ENCODE measurements around the gene CSRP3. TPM values are rescaled to one million over a fixed set of nuclear protein-coding genes. Genes with fewer than 3 reads are reported as not detected.

The CSRP3 gene
- total RNA-seq, 4 donors from 2014 or later: not detected

GRCh38 chr11:19185516-19186052, 16.2 kb downstream of the CSRP3 start:
- Histone ChIP-seq H3K9me3 (no peaks in the 10 kb centered on the region), H3K4me3 (no peak overlapping the region), H3K4me1 (no peaks in the 10 kb centered on the region), H3K27me3 (no peaks in the 10 kb centered on the region), H3K27ac (no peak overlapping the region), H3K36me3 (no peaks in the 10 kb centered on the region)
- TF ChIP-seq POLR2A (IDR thresholded peaks at IDR 0.05): no peak
- no peak for TF ChIP-seq CTCF (IDR thresholded peaks at IDR 0.05)
- intact Hi-C loops (cut with DNase I; ENCODE audit: low total_unique reads): no loop called here
- no peak for DNase-seq

- Histone ChIP-seq H3K4me3 (no peak overlapping the region), H3K36me3 (no peaks in the 10 kb centered on the region), H3K27ac (no peak overlapping the region), H3K27me3 (no peaks in the 10 kb centered on the region), H3K4me1 (no peaks in the 10 kb centered on the region), H3K9me3 (no peaks in the 10 kb centered on the region)
- DNase-seq: no peak
- intact Hi-C loops (cut with DNase I; ENCODE audit: low total_unique reads): no loop called here
- no peak for TF ChIP-seq CTCF (IDR thresholded peaks at IDR 0.05)
- TF ChIP-seq POLR2A (IDR thresholded peaks at IDR 0.05): no peak
Observed at GRCh38 chr11:19185036-19185435, 16.7 kb downstream of the CSRP3 start.

GRCh38 chr11:19183646-19184045, 18.1 kb downstream of the CSRP3 start:
- Histone ChIP-seq H3K4me3 (no peak overlapping the region), H3K4me1 (no peaks in the 10 kb centered on the region), H3K9me3 (no peaks in the 10 kb centered on the region), H3K36me3 (no peaks in the 10 kb centered on the region), H3K27me3 (no peaks in the 10 kb centered on the region), H3K27ac (no peak overlapping the region)
- intact Hi-C loops (cut with DNase I; ENCODE audit: low total_unique reads): no loop called here
- TF ChIP-seq CTCF (IDR thresholded peaks at IDR 0.05) (no peak), POLR2A (IDR thresholded peaks at IDR 0.05) (no peak)
- DNase-seq: no peak

GRCh38 chr11:19181531-19182261, 20.1 kb downstream of the CSRP3 start:
- Histone ChIP-seq H3K9me3 (no peaks in the 10 kb centered on the region), H3K27ac (no peak overlapping the region), H3K4me1 (no peaks in the 10 kb centered on the region), H3K4me3 (no peak overlapping the region), H3K36me3 (no peaks in the 10 kb centered on the region), H3K27me3 (no peaks in the 10 kb centered on the region)
- no peak for DNase-seq
- intact Hi-C loops (cut with DNase I; ENCODE audit: low total_unique reads): no loop called here
- TF ChIP-seq CTCF (IDR thresholded peaks at IDR 0.05) (no peak), POLR2A (IDR thresholded peaks at IDR 0.05) (no peak)

GRCh38 chr11:19176629-19177186, 25.1 kb downstream of the CSRP3 start:
- H3K4me1 ChIP-seq: no peaks in the 10 kb centered on the region
- H3K27ac ChIP-seq: no peak overlapping the region
- H3K9me3 ChIP-seq: no peaks in the 10 kb centered on the region
- intact Hi-C loops (cut with DNase I; ENCODE audit: low total_unique reads): no loop called here
- TF ChIP-seq POLR2A (IDR thresholded peaks at IDR 0.05) (no peak), CTCF (IDR thresholded peaks at IDR 0.05) (no peak)
- H3K36me3 ChIP-seq: no peaks in the 10 kb centered on the region
- no peak for DNase-seq
- no peaks in the 10 kb centered on the region for H3K27me3 ChIP-seq
- H3K4me3 ChIP-seq: no peak overlapping the region
